Heart left ventricle (tissue), 13 donors: ENCODE results near the gene NUCB1.

Experiments
- CTCF ChIP-seq, 12 donors: fragments of 200-600 bp; sonication (generic) in 4 of 12; IDR thresholded peaks; one replicate each; pipeline versions ENCODE4 v1.5.0 to v1.8.0; 2018 to 2022; ENCODE audit warnings: antibody characterized with exemption in 12 of 12, mild to moderate bottlenecking in 5 of 12
- POLR2A ChIP-seq, 2 donors: fragments of 450-650 bp; IDR thresholded peaks; one replicate each; pipeline ENCODE4 v1.6.1; 2017; ENCODE audit warnings: antibody characterized with exemption in 2 of 2, mild to moderate bottlenecking in 2 of 2, moderate library complexity in 2 of 2
- donor health status: ischemic (EF 13 %, LVEDD 7.1; RV severe dilation, severe dysfunction).
- donor health status: DM: no; HTN: yes; CAD: no.
- donor health status: DM: no; HTN: no; CAD: no.
- donor health status: ischemic (EF 25% LVEDD 6.9; RV normal size, moderate dysfunction).
- donor health status: ischemic (EF 25% LVEDD 5.7; RV mildly dilated, moderate dysfunction).
- donor health status: ischemic (EF 35%, LVEDD 5.7; RV mildly dilated, moderate dysfunction).
- donor health status: nonischemic (EF 11% LVEDD 7.7; RV severe dilation, severe dysfunction).
- donor health status: DM: yes; HTN: yes; CAD: no.
- donor health status: PGD.
- donor health status: ischemic (EF 29% LVEDD 5.4; RV normal size, mild dysfunction).
- donor health status: nonischemic (EF 23%, LVEDD 6.1; RV moderate dilation, normal function).

GRCh38 chr19:48895226-48895625 is 4.9 kb upstream of the NUCB1 start:
- TF ChIP-seq CTCF (IDR thresholded peaks at IDR 0.05) (no peak), POLR2A (IDR thresholded peaks at IDR 0.05) (no peak)
